Measurements from ENCODE around the gene CD37.
"Not testable (repeated sequence)": the region's sequence is repeated elsewhere in the genome, so short reads cannot be mapped to it uniquely, and the experiment has no call there.

The CD37 gene

GRCh38 chr19:49348305-49349189 is 13.3 kb downstream of the CD37 start:
- no peak for DNase-seq

- DNase-seq = no peak
These were observed 14.4 kb downstream of the CD37 start for GRCh38 chr19:49349567-49349966.

- DNase-seq = no peak
These were observed 20.7 kb downstream of the CD37 start for GRCh38 chr19:49355909-49356353.

- DNase-seq = no peak
These were observed 21.2 kb downstream of the CD37 start for GRCh38 chr19:49356382-49356781.

- no peak for DNase-seq
These were observed 22.0 kb downstream of the CD37 start for GRCh38 chr19:49357186-49357585.

DNA sequence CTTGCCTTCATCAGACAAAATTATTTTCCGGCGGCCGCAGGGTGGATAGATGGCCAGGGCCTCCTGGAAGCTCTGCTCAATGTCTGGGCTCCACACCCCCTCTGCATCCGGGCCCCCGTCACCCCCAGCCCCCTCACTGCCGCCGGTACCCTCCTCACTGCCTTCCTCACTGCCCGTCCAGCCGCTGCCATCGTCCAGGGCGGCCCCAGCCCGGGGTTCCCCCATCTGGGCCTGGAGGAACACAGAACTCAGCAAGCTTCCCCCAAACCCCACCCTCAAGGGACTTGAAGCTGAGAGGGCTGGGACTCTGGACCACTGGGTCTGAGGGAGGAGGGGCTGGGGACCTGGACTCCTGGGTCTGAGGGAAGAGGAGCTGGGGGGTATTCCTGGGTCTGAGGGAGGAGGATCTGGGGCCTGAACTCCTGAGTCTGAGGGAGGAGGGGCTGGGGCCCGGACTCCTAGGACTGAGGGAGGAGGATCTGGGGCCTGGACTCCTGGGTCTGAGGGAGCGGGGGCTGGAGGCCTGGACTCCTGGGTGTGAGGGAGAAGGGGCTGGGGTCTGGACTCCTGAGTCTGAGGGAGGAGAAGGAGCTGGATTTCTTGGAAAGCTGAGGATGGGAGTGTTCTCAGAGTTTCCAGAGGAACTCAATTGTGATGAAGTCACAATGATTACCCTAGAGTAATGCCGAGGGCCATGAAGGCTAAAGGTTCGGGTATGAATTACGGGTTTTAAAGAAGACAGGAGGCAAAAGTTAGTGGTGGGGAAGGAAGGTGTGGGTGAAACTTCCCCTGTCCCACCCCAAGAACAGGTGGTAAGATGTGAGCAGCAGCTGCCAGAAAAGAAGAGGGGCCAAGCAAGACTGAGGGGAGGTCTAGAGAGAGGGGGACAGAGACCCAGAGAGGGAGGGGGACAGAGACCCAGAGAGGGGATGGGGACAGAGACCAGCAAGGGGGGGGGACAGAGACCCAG is 24.9 kb downstream of the CD37 start:
- DNase-seq = no peak

DNA sequence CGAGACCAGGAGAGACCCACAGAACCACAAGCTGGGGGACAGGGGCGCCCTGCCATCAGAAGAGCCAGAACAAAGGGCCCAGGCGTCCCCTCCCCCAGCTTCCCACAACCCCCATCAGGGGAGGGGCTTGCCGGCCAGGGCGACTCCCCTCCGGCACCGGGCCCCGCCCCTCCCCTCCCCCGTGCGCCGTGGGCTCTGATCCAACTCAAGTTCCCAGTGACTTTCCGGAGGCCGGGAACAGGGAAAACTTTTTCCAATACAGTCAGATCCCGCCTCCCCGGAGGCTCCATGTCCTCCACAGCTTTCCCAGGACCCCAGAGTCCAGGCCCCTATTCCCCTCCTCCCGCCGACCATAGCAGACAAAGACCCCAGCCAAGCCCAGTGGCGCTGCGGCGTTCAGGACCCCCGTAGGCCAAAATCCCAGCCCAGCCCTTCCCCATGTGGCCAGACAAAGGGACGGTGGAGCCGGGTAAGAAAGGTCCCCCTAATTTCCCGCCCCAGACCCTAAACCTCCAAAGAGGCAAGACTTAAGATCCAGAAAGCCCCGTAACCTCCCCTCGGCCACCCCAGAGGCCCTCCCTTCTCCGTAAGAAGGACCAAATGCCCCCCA is 26.3 kb downstream of the CD37 start:
- DNase-seq = no peak

DNA sequence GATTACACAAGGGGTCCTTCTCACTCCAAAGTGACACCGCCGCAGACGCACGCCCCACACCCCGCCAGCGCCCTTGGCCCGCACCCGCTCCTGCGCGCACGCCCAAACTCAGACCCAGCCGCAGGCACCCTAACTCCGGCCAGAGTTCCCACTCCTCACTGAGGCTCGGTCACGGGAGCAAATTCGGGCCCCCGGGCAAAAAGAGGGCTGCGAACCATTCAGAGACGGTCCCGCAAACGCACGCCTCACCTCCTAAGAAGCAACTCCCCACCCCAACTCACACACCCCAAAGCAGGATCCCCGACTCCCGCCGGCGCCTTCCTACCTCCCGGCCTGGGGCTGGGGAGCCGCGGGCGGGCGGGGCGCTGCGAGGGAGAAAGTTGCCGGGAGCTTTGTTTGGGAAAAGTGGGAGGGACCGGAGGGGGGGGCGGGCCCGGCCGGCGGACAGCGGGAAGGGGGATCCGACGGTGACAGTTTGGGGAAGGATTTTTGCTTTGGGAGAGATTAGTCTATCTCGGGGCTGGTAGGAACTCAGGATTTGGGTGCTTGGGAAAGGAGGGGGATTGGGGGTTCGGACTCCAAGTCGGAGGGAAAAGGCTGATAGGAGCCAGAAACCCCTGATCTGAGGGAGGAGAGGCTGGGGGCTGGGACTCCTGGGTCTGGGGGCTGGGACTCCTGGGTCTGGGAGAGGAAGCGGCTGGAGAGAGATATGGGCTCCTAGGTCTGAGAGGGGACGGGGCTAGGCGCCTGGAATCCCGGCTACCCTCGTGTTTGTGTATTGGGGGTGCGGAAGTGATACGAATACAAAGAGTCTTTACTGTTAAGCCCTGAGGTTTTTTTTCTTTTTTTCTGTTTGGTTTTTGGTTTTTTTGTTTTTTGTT is 27.1 kb downstream of the CD37 start, which contains the start of gene TEAD2:
TEAD2 (minus strand) TSS at position 369 of the 881 bp plus-strand sequence. CDS start 2,341 bp downstream, outside the sequence.
- DNase-seq = peak; percentile 13

- DNase-seq = no peak
These were observed 27.7 kb downstream of the CD37 start for GRCh38 chr19:49362929-49363267.

- DNase-seq = peak; percentile 75
These were observed 28.3 kb downstream of the CD37 start, which contains the start of gene DKKL1 for GRCh38 chr19:49363268-49364082. Gene DKKL1, plus strand, starts transcription at chr19:49363877. Its CDS starts 122 bp downstream, at chr19:49363999.

DNA sequence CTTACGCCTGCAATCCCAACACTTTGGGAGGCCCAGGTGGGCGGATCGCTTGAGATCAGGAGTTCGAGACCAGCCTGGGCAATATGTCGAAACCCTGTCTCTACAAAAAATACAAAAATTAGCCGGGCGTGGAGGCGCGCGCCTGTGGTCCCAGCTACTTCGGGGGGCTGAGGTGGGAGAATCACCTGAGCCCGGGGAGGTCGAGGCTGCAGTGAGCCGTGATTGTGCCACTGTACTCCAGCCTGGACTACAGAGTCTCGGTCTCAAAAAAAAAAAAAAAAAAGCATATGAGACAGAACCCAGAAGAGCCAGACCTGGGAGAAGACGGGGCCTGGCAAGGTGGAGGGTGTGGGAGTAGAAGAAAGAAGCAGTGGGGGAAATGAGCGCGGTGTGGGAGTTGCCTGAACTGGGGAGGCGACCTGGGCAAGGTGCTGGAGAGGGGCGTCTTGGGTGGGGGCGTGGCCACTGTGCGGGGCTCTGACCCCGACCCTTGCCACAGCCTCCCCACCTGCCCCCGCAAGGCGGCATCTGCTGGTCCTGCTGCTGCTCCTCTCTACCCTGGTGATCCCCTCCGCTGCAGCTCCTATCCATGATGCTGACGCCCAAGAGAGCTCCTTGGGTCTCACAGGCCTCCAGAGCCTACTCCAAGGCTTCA is 29.0 kb downstream of the CD37 start:
- no peak for DNase-seq

DNA sequence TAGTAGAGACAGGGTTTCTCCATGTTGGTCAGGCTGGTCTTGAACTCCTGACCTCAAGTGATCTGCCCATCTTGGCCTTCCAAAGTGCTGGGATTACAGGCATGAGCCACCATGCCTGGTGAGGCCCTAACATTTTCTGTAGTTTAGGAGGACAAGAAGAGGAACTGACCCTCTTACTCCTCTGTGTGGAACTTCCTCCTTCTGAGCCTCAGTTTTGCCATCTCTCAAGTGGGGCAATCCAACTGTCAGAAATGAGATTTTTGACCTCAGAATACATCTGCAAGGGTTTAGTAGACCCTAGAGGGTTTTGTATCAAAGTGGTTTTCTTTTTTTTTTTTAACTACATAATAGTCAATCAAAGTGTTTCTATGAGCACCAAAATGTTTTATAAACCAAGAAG is 30.9 kb downstream of the CD37 start:
- no peak for DNase-seq

- DNase-seq = no peak
These were observed 33.6 kb downstream of the CD37 start for GRCh38 chr19:49368711-49369358.

DNA sequence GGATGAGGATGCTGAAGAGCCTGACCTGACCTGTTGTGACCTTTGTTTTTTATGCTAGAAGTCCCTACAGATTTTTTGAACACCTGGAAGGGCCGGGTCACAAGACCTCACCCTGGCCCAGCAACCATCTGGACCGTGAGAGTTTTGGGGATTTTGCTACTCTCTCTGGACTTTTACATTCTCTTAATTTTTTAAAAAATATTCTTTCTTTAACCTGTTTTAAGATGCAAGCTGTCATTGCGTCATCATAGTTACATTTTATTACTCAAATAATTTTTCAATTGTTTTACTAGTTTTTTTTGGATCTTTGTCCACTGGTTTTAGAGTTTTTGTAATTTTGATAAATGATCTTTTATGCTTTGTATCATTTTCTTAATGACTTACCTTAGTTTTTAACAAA is 36.0 kb downstream of the CD37 start:
- DNase-seq = no peak

- not testable (repeated sequence) for DNase-seq
These were observed 38.0 kb downstream of the CD37 start for GRCh38 chr19:49373174-49373573.

DNA sequence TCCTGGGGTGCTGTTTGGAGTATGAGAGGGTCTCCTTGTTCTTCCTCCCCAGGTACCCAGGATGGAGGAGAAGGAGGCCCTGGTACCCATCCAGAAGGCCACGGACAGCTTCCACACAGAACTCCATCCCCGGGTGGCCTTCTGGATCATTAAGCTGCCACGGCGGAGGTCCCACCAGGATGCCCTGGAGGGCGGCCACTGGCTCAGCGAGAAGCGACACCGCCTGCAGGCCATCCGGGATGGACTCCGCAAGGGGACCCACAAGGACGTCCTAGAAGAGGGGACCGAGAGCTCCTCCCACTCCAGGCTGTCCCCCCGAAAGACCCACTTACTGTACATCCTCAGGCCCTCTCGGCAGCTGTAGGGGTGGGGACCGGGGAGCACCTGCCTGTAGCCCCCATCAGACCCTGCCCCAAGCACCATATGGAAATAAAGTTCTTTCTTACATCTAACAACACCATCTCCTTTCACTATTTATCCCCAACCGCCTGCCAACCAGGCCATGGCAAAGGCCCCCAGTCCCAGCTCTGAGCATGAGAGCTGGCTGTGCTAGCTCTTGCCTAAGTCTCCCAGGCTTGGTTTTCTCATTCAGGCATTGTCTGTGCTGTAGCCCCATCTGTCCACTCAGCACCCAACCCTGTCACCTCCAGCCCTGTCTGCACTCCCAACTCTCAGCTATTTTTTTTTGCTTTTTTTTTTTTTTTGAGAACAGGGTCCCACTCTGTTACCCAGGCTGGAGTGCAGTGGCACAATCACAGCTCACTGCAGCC is 39.6 kb downstream of the CD37 start:
- no peak for DNase-seq

DNA sequence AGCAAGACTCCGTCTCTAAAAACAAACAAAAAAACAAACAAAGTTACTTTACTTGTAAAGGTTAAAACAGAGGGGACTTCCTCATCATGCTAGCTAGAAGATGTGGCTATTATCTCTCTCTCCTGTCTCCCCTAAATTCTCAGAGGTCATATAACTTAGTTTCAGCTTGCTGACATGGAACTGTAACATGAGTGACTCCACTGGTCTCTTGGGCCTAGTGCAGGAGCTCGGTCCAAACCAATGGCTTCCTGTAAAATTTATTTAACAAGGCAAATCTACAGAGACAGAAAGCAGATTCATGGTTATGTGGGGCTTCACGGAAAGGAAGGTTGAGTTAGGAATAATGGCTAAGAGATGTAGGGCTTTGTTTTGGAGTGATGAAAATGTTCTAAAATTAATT is 43.3 kb downstream of the CD37 start:
- no peak for DNase-seq

- no peak for DNase-seq
These were observed 45.2 kb downstream of the CD37 start for GRCh38 chr19:49380391-49380790.

DNA sequence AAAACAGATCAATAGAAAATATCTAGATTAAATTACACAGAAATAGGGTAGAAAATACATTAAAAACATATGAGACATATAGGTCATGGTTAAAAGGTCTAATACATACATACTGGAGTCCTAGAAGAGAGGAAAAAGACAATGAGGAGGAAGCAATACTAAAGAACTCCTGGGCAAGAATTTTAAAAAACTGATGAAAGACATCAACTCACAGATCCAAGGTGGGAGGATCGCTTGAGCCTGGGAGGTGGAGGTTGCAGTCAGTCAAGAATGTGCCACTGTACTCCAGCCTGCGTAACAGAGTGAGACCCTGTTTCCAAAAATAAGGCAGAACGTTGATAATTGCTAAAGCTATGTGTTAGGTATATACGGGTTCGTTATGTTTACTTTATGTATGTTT is 47.4 kb downstream of the CD37 start:
- no peak for DNase-seq
